Measurements from ENCODE around the gene AMH.

DNA sequence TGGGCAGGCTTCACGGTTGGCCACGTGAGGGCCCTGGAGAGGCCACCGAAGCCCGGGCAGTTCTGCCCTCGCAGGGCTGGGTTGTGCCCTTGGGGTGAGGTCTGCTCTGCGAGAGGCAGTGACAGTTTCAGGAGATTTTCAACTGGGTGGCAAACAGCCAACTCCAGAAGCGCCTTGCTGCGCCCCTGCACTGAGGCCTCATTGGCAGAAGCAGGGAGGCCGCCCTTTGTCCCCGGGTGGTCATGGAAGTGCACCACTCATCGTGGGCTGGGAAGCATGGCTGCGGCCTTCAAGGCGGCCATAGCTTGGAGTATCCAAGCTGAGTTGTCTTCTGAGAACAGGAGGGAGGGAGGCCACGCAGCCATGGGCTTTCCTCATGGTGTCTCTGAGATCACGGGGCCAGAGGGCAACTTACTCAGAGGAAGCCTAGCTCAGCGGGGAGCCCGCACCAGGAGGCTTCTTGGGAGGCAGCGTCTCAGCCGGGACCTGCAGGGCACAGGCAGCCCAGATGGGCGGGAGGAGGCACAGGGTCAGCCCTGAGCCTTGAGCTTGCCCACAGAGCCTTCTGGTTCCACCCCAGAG lies 27.8 kb upstream of the AMH start:
- TF ChIP-seq, protein P1, sequence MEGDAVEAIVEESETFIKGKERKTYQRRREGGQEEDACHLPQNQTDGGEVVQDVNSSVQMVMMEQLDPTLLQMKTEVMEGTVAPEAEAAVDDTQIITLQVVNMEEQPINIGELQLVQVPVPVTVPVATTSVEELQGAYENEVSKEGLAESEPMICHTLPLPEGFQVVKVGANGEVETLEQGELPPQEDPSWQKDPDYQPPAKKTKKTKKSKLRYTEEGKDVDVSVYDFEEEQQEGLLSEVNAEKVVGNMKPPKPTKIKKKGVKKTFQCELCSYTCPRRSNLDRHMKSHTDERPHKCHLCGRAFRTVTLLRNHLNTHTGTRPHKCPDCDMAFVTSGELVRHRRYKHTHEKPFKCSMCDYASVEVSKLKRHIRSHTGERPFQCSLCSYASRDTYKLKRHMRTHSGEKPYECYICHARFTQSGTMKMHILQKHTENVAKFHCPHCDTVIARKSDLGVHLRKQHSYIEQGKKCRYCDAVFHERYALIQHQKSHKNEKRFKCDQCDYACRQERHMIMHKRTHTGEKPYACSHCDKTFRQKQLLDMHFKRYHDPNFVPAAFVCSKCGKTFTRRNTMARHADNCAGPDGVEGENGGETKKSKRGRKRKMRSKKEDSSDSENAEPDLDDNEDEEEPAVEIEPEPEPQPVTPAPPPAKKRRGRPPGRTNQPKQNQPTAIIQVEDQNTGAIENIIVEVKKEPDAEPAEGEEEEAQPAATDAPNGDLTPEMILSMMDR (IDR thresholded peaks at IDR 0.05), result no peak
- no peak for TF ChIP-seq POLR2A (IDR thresholded peaks at IDR 0.05)

All from tibial nerve (tissue), 3 donors.